WI38 (cell line): ENCODE data around the gene CDR2L.
"Not testable (repeated sequence)": the region's sequence is repeated elsewhere in the genome, so short reads cannot be mapped to it uniquely, and the experiment has no call there.

Experiments
- H3K4me3 ChIP-seq: 2 replicates; pipeline ENCODE4 v1.5.1; 2011; ENCODE audit warnings: low read depth, mild to moderate bottlenecking, control low read depth, low read length
- TF ChIP-seq, protein P1 (sequence below): IDR thresholded peaks from 2 replicates; pipeline ENCODE4 v1.5.1; 2012; ENCODE audit warnings: low read depth, mild to moderate bottlenecking, control low read depth, low read length

The CDR2L gene

GRCh38 chr17:74964988-74965622, 22.3 kb upstream of the CDR2L start:
- TF ChIP-seq, protein P1, sequence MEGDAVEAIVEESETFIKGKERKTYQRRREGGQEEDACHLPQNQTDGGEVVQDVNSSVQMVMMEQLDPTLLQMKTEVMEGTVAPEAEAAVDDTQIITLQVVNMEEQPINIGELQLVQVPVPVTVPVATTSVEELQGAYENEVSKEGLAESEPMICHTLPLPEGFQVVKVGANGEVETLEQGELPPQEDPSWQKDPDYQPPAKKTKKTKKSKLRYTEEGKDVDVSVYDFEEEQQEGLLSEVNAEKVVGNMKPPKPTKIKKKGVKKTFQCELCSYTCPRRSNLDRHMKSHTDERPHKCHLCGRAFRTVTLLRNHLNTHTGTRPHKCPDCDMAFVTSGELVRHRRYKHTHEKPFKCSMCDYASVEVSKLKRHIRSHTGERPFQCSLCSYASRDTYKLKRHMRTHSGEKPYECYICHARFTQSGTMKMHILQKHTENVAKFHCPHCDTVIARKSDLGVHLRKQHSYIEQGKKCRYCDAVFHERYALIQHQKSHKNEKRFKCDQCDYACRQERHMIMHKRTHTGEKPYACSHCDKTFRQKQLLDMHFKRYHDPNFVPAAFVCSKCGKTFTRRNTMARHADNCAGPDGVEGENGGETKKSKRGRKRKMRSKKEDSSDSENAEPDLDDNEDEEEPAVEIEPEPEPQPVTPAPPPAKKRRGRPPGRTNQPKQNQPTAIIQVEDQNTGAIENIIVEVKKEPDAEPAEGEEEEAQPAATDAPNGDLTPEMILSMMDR, result no peak
- no peak overlapping the region for H3K4me3 ChIP-seq

GRCh38 chr17:74968361-74968780, 19.1 kb upstream of the CDR2L start:
- no peak overlapping the region for H3K4me3 ChIP-seq
- TF ChIP-seq, protein P1, result no peak

DNA sequence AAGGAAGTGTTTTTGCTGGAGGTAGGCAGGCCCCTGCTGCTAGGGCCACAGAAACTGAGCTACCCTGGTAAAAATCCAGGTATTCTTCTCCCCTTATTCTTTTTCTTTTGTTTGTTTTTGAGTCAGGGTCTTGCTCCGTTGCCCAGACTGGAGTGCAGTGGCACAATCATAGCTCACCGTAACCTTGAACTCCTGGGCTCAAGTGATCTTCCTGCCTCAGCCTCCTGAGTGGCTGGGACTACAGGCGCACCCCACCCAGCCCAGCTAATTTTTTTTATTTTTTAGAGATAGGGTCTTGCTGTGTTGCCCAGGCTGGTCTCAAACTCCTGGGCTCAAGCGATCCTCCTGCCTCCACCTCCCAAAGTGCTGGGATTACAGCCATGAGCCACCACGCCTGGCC, 17.9 kb upstream of the CDR2L start:
- H3K4me3 ChIP-seq, result not testable (repeated sequence)

DNA sequence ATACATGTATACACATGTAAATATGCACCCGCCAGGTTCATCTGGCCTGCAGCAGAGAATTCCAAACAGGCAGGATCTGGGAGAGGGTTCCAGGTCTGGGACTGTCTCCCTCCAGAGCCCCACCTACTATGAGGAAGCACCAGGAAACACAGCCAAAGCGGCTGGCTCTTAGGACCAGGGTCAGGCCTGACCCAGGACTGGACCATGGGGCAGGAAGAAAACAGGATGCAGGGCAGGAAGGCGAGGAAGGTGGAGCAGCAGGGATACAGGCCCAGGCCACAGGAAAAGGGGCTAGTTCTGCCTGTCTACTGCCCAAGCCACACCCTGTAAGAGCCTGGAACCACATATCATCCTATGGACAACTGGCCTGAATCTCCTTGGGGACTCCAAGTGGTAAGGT, 17.0 kb upstream of the CDR2L start:
- no peak overlapping the region for H3K4me3 ChIP-seq
- TF ChIP-seq, protein P1, result no peak

DNA sequence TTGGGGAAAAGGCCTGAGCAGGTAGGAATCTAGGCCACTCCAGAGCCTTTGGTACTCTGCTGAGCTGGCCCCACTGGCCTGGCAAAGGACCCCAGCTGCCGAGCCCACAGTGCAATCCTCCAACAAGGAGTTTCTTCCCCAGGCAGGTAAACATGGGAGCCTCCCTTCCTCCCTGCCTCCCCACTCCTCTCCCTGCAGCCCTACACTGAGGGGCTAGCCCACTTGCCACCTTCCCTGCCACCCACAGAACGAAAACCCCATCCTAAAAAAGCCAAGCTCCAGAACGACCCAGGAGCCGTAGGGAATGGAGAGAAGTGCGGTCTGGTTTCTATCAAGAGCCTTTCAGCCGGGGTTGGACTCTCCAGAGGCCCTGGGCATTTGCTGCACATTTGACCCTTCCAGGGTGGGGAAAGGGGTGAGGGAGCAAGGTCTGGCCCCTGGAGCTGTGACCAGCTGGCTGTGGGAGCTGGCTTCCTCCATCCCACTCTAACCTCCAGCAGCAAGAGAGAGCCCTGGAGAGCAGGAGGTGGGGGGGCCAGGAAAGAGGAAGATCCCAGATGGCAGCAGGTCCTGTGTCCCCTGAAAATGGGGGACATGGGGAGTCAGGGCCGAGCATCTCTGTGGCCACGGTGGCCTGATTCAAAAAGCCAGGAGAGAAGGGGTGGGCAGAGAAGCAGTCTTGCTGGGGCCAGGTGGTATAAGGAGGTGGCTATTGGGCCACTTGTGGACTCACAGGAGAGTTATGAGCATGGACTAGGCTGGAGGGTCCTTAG, 16.2 kb upstream of the CDR2L start:
- H3K4me3 ChIP-seq, result no peak overlapping the region
- TF ChIP-seq, protein P1, result no peak

DNA sequence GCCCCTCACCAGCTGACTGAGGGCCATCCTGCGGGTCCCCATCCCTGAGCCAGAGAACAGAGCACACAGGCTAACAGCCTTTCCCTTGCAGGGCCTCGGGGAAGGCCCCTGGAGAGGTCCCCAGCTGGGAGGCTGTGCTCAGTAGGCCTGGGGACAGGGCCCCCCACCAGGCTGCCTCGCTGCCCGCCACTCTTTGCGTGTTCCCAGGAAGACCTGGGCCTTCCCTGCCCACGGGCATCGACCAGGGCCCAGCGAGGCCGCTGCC, 15.7 kb upstream of the CDR2L start:
- no peak overlapping the region for H3K4me3 ChIP-seq
- TF ChIP-seq, protein P1, result no peak

GRCh38 chr17:74972107-74972972, 15.1 kb upstream of the CDR2L start, which contains the start of gene HID1:
Gene HID1 (minus strand): TSS chr17:74972759. CDS start chr17:74972656, 103 bp downstream.
- peak within 1 kb of the TSS; percentile 47 for H3K4me3 ChIP-seq
- TF ChIP-seq, protein P1, result no peak
